Metanephros (tissue), 2 donors: ENCODE data around the gene HBA2. TPM values are rescaled to one million over a fixed set of nuclear protein-coding genes. Genes with fewer than 3 reads are reported as not detected.

Experiments used
- small RNA-seq: library from RNA; depleted of rRNA; stranded (forward); fragments of <200 nt; gene quantifications from one replicate; pipeline ENCODE3, GENCODE V24; 2014; ENCODE audit warnings: low replicate concordance
- total RNA-seq: library from RNA; depleted of rRNA; stranded (reverse); fragments of >200 nt; gene quantifications from one replicate; pipeline ENCODE4 v1.2.3, GENCODE V29; 2014

HBA2 gene
- 14,996 TPM for total RNA-seq

DNA sequence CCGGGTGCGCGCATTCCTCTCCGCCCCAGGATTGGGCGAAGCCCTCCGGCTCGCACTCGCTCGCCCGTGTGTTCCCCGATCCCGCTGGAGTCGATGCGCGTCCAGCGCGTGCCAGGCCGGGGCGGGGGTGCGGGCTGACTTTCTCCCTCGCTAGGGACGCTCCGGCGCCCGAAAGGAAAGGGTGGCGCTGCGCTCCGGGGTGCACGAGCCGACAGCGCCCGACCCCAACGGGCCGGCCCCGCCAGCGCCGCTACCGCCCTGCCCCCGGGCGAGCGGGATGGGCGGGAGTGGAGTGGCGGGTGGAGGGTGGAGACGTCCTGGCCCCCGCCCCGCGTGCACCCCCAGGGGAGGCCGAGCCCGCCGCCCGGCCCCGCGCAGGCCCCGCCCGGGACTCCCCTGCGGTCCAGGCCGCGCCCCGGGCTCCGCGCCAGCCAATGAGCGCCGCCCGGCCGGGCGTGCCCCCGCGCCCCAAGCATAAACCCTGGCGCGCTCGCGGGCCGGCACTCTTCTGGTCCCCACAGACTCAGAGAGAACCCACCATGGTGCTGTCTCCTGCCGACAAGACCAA, at the start of gene HBA2:
Gene HBA2 (plus strand): TSS at position 503 of the 568 bp plus-strand sequence. CDS start 37 bp downstream, at position 540.

DNA sequence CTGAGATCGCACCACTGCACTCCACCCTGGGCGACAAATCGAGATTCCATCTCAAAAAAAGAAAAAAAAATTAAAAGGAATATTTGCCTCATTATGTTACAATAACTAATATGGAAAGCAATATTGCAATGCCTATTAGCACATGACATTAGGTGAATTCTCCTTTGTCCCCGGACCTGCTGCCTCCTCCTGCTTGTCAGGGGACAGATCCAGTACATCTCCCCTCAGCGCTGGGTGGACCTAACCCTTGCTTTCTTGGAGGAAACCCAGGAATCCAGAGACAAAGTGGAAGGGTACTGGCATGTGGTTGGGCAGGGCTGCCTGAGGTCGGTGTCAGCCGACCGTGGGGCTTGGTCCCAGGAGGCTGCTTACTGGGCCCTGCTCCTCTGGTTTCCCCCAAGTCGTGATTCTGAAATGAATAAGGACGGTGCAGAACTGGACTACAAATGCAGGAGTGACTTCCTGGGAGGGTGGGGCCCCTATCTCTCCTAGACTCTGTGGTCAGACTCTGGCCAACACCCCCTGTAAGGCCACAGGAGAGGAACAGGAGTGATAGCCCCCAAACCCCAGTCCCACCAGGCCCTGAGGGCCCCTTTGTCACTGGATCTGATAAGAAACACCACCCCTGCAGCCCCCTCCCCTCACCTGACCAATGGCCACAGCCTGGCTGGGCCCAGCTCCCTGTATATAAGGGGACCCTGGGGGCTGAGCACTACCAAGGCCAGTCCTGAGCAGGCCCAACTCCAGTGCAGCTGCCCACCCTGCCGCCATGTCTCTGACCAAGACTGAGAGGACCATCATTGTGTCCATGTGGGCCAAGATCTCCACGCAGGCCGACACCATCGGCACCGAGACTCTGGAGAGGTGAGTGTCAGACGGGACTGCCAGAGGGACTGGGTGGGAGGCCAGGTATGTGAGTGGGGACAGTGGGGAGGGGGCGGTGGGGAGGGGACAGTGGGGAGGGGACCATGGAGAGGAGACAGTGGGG, 20.2 kb upstream of the HBA2 start, which contains the start of gene HBZ:
Gene HBZ (plus strand): TSS at position 504 of the 988 bp plus-strand sequence. CDS start 266 bp downstream, at position 770.

DNA sequence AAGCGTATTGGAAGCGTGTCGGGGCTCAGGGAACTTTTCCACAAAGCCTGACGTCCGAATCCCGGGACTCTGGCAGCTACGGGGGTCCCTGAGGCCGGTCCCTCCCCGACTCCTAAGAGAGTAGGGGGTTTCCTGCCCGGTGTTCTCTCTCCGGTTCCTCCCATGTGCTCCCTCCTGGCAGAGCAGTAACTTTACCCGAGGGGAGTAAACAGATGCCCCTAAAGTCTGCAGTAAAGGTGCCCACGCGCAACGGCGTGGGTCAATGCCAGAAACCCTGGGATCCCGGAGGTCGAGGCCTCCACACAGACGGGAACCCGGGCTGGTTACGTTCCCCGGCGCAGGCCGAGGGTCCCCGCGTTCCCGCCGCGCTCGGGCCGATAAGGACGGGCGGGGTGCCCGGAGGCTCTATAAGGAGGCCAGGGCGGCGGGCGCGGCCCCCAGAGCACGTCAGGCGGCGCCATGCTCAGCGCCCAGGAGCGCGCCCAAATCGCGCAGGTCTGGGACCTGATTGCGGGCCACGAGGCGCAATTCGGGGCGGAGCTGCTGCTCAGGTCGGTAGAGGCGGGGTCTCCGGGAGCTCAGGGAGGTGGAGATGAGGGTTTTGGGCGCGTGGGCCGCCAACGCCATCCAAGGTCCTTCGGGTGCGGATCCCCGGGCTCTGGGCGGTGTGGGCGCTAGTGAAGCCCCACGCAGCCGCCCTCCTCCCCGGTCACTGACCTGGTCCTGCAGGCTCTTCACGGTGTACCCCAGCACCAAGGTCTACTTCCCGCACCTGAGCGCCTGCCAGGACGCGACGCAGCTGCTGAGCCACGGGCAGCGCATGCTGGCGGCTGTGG, 6.9 kb upstream of the HBA2 start, which contains the start of gene HBM:
Gene HBM (plus strand): TSS at position 440 of the 836 bp plus-strand sequence. CDS start 20 bp downstream, at position 460.

DNA sequence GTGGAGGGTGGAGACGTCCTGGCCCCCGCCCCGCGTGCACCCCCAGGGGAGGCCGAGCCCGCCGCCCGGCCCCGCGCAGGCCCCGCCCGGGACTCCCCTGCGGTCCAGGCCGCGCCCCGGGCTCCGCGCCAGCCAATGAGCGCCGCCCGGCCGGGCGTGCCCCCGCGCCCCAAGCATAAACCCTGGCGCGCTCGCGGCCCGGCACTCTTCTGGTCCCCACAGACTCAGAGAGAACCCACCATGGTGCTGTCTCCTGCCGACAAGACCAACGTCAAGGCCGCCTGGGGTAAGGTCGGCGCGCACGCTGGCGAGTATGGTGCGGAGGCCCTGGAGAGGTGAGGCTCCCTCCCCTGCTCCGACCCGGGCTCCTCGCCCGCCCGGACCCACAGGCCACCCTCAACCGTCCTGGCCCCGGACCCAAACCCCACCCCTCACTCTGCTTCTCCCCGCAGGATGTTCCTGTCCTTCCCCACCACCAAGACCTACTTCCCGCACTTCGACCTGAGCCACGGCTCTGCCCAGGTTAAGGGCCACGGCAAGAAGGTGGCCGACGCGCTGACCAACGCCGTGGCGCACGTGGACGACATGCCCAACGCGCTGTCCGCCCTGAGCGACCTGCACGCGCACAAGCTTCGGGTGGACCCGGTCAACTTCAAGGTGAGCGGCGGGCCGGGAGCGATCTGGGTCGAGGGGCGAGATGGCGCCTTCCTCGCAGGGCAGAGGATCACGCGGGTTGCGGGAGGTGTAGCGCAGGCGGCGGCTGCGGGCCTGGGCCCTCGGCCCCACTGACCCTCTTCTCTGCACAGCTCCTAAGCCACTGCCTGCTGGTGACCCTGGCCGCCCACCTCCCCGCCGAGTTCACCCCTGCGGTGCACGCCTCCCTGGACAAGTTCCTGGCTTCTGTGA, 4.1 kb downstream of the HBA2 start, which contains the start of gene HBA1:
Gene HBA1 (plus strand): TSS at position 204 of the 906 bp plus-strand sequence. CDS start 37 bp downstream, at position 241.

DNA sequence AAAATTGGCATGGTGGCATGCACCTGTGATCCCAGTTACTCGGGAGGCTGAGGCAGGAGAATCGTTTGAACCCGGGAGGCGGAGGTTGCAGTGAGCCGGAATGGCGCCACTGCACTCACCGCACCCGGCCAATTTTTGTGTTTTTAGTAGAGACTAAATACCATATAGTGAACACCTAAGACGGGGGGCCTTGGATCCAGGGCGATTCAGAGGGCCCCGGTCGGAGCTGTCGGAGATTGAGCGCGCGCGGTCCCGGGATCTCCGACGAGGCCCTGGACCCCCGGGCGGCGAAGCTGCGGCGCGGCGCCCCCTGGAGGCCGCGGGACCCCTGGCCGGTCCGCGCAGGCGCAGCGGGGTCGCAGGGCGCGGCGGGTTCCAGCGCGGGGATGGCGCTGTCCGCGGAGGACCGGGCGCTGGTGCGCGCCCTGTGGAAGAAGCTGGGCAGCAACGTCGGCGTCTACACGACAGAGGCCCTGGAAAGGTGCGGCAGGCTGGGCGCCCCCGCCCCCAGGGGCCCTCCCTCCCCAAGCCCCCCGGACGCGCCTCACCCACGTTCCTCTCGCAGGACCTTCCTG, 7.5 kb downstream of the HBA2 start, which contains the start of gene HBQ1:
Gene HBQ1 (plus strand): TSS at position 359 of the 575 bp plus-strand sequence. CDS start 28 bp downstream, at position 387.

Small RNA genes within 50 kb of the gene (small RNA-seq; reads per million reads assigned to genes)
- gene RF00019: not detected

Other genes with a start within 250 kb of the HBA2 start
- gene POLR3K, start 119.3 kb upstream of the HBA2 start, total RNA-seq: 3.6 TPM
- 15.2 TPM for gene SNRNP25, start 119.0 kb upstream of the HBA2 start, total RNA-seq
- 36.4 TPM for gene RHBDF1, start 100.2 kb upstream of the HBA2 start, total RNA-seq
- gene MPG, start 94.7 kb upstream of the HBA2 start, total RNA-seq: 87.7 TPM
- 31.1 TPM for gene NPRL3, start 34.2 kb upstream of the HBA2 start, total RNA-seq
- 38.7 TPM for gene HBZ, start 20.2 kb upstream of the HBA2 start, total RNA-seq
- gene HBM, start 6.9 kb upstream of the HBA2 start, total RNA-seq: 135 TPM
- 5,051 TPM for gene HBA1, start 3.8 kb downstream of the HBA2 start, total RNA-seq
- gene HBQ1, start 7.6 kb downstream of the HBA2 start, total RNA-seq: 6.5 TPM
- 93.1 TPM for gene LUC7L, start 56.6 kb downstream of the HBA2 start, total RNA-seq
- gene FAM234A, start 61.9 kb downstream of the HBA2 start, total RNA-seq: 70.0 TPM
- gene RGS11, start 103.1 kb downstream of the HBA2 start, total RNA-seq: 4.9 TPM
- 1.6 TPM for gene ARHGDIG, start 107.7 kb downstream of the HBA2 start, total RNA-seq
- gene PDIA2, start 110.3 kb downstream of the HBA2 start, total RNA-seq: 0.47 TPM
- gene AXIN1, start 179.8 kb downstream of the HBA2 start, total RNA-seq: 14.8 TPM
- gene MRPL28, start 197.7 kb downstream of the HBA2 start, total RNA-seq: 45.5 TPM
- gene PGAP6, start 209.1 kb downstream of the HBA2 start, total RNA-seq: 54.2 TPM
- gene NME4, start 224.3 kb downstream of the HBA2 start, total RNA-seq: 40.1 TPM
- gene DECR2, start 229.0 kb downstream of the HBA2 start, total RNA-seq: 22.0 TPM